ENCODE results near the gene HDAC4.
A peak's percentile ranks its signal among the peaks of the same experiment; 100 is the strongest.

HDAC4 gene

DNA sequence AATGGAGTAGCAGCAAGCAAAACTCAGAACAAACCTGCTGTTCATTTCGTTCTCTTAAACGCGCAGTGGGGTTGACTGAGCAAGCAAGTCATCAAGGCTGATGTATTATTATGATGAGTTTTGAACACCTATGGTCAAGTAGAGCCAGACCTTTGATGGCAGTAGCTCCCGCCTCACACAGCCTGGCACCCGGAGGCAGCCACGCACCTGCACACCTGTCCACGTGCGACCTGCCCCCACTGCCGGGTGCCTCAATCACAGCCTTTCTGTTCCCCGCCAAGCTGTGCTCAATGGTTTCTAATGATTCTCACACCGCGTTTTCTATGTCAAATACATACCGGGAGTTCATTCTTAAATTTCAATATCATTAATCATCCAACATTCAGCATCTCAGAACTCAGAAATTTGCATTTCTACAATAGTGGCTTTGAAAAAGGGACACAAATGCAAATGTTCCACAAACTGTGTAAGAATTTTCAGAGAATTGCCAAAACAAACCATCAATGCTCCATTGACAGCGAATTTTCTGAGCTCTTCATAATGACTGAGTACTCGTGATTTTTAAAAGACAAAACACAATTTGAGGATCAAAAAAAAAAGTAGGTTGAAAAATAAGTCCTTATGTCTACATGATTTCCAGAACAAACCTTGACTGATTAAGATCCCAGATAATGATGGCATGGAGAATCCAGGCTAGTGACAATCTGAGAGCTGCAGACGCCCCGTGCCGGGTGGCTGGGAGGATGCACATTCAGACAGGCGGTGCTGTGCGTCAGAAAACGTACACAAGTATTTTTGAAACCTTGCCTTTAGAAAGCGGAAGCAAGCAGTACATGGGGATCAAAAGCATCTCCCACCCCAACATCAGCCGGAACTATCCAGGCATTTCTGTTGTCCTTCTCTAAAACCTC, 56.6 kb downstream of the HDAC4 start:
- in situ Hi-C loops (cut with HindIII; ENCODE audit: low pct_ligation_motif_present, low pct_unique_long_range_greater_than_20kb, low sequenced_read_pairs), result no loop called here
- DNase-seq, result no peak

DNA sequence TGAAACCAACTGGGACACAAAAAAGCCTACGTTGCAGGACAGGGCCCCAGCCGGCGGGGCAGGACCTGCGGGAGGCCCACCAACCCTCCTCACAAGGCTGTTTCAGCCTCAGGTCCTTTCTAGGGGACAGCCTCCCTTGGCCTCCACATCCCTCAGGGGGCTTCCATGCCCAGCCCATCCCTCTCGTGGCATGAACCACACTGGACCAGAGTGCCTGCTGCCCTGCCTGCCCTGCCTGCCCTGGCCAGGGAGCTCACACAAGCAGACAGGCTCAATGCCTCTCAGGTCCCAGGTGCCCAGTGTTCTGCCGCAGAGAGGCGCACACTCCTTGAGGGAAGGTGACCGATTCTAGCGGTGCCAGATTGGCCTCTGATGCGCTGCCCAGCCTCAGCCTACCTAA, 57.4 kb downstream of the HDAC4 start:
- no peak for DNase-seq
- in situ Hi-C loops (cut with HindIII; ENCODE audit: low pct_ligation_motif_present, low pct_unique_long_range_greater_than_20kb, low sequenced_read_pairs), result no loop called here

DNA sequence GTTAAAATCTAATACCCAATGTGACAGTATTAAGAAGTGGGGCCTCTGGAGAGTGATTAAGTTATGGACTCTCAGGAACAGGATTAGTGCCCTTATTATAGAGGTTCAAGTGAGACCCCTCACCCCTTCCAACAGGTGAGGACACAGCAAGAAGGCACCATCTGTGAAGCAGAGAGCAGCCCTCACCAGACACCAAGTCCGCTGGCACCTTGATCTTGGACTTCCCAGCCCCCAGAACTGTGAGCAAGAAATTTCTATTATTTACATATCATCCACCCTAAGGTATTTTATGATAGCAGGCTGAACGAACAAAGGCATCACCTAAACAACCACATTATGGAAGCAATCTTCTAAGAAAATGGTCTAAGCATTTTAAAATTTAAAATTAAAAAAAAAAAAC, 59.0 kb downstream of the HDAC4 start:
- no peak for DNase-seq
- in situ Hi-C loops (cut with HindIII; ENCODE audit: low pct_ligation_motif_present, low pct_unique_long_range_greater_than_20kb, low sequenced_read_pairs), result no loop called here

DNA sequence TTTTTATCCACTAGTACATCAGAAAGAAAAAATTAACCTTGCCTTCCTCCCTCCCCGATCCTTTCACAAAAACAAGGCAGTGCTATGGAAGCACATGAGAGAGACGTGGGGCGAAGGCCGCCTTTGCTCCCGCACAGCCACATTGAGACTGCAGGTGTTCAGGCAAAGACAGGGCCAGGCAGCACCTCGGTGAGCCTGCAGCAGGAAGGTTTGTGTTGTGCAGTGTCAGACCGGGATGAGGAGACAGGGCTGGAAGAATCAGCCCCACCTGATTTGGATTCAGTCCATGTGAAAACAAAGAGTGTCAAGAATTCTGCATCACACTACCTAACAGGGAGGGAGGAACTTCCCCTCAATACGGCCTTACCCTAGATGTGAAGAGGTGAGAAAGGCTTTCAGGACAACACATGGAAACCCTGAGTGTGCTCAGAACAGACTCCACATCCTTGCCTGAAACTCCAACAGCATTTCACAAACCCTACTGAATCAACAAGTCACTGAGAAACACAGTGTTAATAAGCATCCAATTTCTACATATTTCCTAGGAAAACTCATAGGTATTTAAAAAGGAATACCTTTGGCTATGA, 59.6 kb downstream of the HDAC4 start:
- DNase-seq, result no peak
- in situ Hi-C loops (cut with HindIII; ENCODE audit: low pct_ligation_motif_present, low pct_unique_long_range_greater_than_20kb, low sequenced_read_pairs), result no loop called here

DNA sequence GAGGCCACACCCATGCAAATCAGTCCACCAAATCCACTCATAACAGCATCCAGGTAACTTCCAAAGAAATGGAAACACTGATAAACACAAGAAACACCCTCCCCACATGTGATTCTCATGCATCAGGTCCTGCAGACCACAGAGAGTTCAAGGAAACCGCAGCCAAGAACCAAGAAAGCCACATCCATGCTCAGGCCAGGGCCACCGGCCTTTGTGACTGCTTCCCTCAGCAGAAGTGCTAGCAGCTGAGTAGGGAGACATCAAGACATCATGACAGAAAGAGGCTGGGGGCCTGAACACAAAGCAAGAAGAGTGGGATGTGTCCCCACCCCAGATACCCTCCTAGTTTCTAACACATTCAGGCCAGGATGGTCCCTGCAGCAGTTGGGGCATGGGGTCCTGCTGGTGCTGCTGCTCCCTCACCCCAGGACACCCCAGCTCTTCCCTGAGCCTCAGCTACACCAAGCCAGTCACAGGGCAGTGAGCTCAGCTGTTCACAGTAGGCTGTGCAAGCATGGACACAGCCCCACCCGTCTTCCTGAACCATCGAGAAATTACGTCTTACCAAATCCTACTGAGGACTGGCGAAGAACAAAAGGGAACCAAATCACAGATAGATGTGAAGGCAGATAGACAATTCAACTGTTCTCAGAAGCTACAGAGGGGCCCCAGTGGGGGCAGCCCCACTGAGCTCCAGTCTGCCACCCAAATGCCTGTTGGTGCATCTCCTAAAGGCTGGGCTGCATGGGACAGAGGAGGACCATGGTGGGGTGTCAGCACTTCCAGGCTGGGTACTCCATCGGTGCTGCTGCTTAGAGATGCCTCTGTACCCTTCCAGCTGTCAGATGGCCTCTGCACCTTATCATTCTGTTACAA, 60.9 kb downstream of the HDAC4 start:
- in situ Hi-C loops (cut with HindIII; ENCODE audit: low pct_ligation_motif_present, low pct_unique_long_range_greater_than_20kb, low sequenced_read_pairs), result no loop called here

DNA sequence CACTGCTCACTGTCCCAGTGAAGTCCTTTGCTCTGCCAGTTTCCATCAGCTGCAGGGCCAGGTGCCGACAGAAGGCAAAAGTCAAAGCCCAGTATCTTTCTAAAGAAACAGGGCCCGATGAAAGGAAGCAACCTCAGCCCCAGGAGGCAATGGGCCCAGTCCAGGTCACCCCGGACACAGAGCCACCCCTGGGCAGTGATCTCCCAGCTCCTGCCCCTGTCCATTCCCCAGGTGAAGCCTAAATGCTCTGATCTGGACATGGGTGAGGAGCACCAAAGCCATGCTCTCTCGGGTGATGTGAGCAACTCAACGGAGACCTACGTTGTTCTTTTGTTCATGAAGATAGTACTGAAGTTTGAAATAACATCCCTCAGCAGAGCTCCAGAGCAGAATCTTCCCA, 61.6 kb downstream of the HDAC4 start:
- in situ Hi-C loops (cut with HindIII; ENCODE audit: low pct_ligation_motif_present, low pct_unique_long_range_greater_than_20kb, low sequenced_read_pairs), result no loop called here
- no peak for DNase-seq

More for the DNA sequence above, 60.9 kb downstream of the HDAC4 start:
- DNase-seq, result no peak

DNA sequence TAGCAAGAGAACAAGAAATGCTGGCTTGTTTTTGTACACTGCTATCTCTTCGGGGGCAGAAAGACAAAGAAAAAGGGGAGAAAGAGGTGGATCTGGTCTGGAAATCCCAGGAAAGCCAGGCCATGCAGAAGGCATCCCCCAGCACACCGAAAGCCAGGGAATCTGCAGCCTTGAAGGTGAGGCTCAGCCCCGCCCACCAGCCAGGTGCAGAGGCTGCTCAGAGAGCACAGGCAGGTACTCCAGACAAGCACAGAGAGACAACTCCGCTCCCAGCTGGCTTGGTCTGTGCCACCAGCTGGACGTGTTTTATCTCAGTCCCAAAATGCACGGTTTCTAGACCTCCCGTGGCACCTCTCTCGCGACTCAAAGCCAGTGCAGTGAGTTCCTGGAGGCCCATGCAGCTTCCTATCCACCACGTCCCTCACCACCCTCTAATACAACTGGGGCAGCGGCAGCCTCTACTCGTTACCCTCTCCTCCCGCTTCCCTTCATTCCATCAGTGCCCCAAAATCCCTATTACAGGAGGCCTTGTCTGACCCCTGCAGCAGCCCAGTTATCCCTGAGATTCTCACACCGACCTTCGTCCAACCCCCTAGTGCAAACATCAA, 62.8 kb downstream of the HDAC4 start:
- in situ Hi-C loops (cut with HindIII; ENCODE audit: low pct_ligation_motif_present, low pct_unique_long_range_greater_than_20kb, low sequenced_read_pairs), result no loop called here
- no peak for DNase-seq

DNA sequence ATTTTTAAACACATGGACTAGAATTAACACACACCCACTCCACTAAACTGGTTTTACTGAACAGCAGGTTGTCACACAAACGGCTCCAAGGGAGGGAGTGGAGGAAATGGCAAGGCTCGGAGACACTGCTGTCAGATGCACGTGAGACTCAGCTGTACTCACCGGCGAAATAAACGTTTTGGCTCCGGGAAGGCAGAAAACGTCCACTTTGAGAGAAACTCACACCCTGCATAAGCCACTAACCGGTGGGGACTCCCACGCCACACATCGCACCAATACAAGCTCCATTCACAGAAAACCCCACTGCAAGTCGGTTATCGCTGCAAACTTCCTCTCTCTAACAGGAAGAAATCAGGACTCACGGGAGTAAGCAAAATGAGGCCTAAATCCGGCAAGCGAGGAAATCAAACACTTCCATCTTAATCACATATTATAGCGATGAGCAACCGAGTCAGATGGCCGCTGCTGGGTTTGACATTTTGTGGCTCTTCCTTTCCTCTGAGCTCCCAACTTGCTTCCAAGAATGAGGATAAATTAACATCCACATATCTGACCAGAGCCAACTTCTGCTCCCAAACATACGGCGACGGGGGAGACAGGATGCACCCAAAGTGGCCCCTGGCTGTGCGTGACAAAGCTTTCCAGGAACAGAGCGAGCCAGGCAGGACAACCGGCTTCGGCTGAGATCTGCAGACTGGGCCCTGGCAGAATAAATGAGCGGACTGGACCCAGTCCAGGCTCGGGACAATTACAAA, 63.5 kb downstream of the HDAC4 start:
- in situ Hi-C loops (cut with HindIII; ENCODE audit: low pct_ligation_motif_present, low pct_unique_long_range_greater_than_20kb, low sequenced_read_pairs), result no loop called here
- no peak for DNase-seq

DNA sequence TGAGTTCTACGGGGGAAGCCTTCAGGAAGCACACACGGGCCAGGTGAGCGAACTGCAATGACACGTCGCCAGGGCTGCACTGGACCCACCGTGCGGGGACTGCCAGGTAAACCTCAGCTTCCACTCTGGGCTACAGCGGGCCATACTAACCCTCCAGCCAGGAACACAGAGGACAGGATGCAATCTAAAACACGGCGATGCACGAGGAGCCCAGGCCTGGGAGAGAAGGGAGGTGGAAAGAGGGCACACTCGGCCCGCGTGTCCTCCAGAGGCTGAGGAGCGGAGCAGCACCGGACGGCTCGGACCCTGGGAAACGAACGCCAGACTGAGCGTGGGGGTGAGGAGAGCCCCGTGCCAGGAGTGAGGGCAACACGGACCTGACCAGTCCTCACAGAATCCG, 69.3 kb downstream of the HDAC4 start:
- in situ Hi-C loops (cut with HindIII; ENCODE audit: low pct_ligation_motif_present, low pct_unique_long_range_greater_than_20kb, low sequenced_read_pairs), result no loop called here
- no peak for DNase-seq

DNA sequence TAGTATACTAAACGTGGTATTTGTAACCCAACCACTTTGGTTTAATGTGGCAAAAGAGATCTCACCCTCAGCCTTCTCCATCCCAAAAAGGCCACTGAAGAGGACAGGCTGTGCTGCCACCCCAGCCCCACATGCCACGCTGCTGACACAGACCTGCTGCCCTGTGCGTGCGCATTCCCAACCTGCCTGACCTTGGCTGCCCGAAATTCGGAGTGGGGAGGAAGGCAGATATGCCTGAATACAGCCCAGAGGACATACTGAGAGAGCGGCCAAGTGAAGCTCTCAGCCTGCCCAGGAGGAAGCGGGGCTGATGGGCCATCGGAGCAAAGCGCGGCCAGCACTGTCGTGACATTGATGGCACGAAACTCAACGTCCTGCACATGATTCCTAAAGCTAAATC, 70.0 kb downstream of the HDAC4 start:
- in situ Hi-C loops (cut with HindIII; ENCODE audit: low pct_ligation_motif_present, low pct_unique_long_range_greater_than_20kb, low sequenced_read_pairs), result no loop called here
- no peak for DNase-seq

DNA sequence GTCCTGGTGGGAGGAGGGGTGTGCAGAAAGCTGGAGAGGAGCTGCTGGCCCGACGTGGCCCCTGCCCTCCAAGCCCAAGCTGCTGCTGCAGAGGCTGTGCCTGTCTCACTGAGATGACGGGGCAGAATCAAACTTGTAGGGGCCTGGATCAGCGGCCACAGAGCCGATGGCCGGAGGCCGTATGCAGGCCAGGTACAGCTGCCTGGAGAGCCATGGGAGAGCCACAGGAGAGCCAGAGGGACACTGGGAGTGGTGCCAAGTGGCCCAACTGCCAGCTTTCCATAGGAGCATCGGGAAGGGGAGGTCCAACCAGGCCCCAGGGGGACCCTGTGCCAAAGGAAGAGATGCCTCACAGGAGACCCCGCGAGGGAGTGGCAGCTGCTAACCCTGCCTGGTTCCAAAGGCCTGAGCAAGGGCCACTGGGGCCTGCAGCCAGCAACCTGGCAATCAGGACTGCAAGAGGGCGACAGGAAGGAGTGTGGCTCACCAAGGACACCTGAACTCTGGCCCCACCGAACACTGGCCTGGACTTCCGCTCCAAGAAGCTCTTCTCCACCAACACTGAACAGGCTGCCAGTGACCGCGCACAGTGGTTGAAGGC, 70.7 kb downstream of the HDAC4 start:
- no peak for DNase-seq
- in situ Hi-C loops (cut with HindIII; ENCODE audit: low pct_ligation_motif_present, low pct_unique_long_range_greater_than_20kb, low sequenced_read_pairs), result no loop called here

DNA sequence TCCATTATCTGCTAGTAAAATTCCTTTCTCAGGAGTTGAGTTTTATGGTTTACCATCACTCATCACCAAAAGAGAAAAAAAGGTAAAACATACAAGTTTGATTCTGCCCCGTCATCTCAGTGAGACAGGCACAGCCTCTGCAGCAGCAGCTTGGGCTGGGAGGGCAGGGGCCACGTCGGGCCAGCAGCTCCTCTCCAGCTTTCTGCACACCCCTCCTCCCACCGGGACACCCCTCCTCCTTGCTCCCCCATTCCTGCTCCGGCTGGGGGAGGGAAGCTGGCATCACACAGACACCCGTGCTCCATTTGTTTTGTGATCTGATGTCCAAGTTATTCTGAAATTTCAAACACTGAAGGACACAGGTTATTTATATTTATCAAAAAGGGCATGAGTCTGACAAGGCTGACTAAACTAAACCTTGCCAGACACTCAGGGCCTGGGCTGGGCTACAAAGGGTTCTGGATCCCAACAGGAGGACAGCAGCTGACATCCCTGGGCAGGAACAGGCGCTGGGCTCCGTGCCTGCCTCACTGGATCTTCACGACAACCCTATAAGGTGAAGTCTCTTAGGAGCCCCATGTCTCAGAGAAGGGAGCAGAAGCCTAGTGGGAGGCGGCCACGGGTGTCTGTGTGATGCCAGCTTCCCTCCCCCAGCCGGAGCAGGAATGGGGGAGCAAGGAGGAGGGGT, 71.4 kb downstream of the HDAC4 start:
- in situ Hi-C loops (cut with HindIII; ENCODE audit: low pct_ligation_motif_present, low pct_unique_long_range_greater_than_20kb, low sequenced_read_pairs), result no loop called here

DNA sequence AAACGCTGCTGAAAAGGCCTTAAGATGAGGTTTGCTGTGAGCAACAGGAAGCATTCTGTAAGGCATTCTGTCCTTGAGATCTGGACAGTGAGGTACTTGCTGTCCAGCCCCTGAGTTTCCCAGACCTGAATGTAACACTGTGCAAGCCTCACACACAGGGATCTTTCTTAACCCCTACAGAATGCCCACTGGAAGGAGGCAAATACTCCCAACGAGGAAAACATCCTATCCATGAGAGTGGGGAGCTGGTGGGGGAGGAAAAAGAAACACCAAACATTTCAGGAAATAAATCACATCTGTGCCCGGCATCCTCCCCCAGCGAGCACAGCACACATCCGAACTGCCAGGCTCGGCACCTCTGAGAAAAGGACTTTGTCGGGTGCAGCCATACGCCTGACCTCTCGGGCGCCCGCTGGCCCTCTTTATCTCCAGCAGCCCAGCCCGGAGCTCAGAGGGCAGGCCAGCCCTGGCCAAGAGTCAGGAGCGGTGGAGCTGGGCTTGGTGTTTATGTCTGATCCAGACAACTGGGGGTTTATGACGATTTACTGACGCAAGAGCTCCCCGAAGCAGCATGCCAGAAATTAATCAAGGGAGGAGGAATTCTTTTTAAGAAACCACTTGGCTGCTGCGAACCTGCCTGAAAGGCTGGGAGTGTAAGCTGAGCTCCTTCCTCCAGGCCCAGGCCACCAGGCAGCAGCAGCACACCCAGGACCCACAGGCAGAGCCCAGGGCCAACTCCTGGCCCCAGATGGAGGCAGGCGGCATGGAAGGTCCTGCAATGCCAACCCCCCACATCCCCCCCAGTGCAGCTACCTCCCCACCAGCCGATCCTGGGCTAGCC, 72.2 kb downstream of the HDAC4 start:
- DNase-seq, result no peak

More for the DNA sequence above, 71.4 kb downstream of the HDAC4 start:
- DNase-seq, result no peak

DNA sequence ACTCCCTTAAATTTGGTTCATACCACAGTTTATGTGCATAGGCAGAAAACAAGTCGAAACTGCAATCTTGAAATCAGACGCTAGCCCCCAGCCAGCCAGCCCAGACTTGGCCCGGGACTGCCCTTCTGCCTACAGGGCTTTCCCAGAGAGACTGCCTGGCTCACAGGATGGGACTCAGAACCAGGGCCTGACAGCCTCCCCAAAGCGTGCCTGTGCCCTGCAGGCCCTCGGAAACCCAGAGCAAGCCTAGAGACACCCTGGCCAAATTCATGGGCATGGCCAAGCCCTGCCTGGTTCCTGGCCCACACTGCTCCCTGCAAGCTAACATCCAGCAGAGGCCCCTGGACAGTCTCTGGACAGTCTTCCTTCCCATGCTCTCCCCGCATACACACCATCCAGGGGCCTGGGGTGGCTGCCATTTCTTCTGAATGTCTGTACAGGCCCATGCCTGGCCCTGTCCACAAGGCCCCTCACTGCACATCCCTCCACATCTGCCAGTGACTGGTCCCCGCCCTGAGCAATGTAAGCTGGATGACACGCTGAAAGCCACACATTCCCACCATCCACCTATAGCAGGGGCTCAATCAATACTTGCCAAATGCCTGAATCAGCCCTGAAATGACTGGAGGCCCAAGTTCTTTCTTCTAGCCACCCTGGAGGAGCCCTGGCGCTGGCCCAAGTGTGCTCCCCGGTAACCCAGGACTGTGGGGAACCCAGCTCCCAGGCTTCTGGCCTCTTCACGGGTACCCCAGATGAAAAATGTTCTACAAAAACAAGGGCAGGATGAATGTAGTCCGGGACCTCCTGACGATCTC, 73.1 kb downstream of the HDAC4 start:
- no peak for DNase-seq
- in situ Hi-C loops (cut with HindIII; ENCODE audit: low pct_ligation_motif_present, low pct_unique_long_range_greater_than_20kb, low sequenced_read_pairs), result no loop called here

More for the DNA sequence above, 72.2 kb downstream of the HDAC4 start:
- in situ Hi-C loops (cut with HindIII; ENCODE audit: low pct_ligation_motif_present, low pct_unique_long_range_greater_than_20kb, low sequenced_read_pairs), result no loop called here

DNA sequence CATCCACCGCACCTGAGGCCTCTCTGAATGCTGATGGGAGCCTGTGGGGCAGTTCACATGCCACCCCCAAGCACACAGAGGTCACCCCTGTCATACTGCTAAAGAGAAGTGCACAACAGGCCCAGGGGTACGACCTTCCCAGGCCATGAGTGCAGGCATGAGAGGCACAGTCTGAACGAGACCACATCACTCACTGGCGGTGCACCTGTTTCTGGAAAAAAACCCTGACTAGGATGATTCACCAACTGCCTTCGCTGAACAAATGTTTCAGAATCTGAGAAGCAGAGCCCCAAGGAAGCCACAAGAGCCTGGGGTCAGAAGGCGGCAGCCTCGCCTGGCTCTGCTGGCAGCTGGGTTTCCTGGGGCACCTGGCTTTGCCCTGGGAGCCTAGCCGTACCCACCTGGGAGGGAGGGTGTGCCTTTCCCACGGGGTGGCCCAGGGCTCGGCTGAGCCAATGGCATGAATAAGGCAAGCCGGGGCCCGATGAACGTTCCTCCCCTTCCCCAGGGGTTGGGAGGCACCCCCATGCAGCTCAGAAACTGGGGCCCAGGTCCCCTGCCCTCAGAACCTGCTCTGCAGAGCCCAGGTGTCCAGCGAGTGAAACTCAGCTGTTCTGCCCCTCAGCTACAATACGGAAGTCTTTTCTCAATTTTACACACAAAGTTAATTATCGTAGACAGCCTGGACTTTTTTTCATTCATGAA, 73.8 kb downstream of the HDAC4 start:
- DNase-seq, result peak; percentile 79
- in situ Hi-C loops (cut with HindIII; ENCODE audit: low pct_ligation_motif_present, low pct_unique_long_range_greater_than_20kb, low sequenced_read_pairs), result no loop called here
